Duodenal mucosa (tissue), 2 donors: ENCODE data around the gene PPP1R13L.
"Not testable (repeated sequence)": the region's sequence is repeated elsewhere in the genome, so short reads cannot be mapped to it uniquely, and the experiment has no call there.

Source experiments
- H3K27ac ChIP-seq: one replicate; pipeline ENCODE4 v1.7.0; 2013; ENCODE audit warnings: low read depth, low read length
- H3K27me3 ChIP-seq, 2 donors: one replicate each; pipeline ENCODE4 v1.7.0; 2013; ENCODE audit warnings: low read length in 2 of 2, control low read depth in 1 of 2; ENCODE audit not compliant: insufficient read depth in 2 of 2, control insufficient read depth in 1 of 2
- H3K36me3 ChIP-seq, 2 donors: one replicate each; pipeline ENCODE4 v1.7.0; 2013; ENCODE audit warnings: low read length in 2 of 2, control low read depth in 1 of 2; ENCODE audit not compliant: insufficient read depth in 2 of 2, control insufficient read depth in 1 of 2
- H3K4me1 ChIP-seq, 2 donors: one replicate each; pipeline ENCODE4 v1.7.0; 2013; ENCODE audit warnings: low read length in 2 of 2, control low read depth in 1 of 2; ENCODE audit not compliant: insufficient read depth in 2 of 2, control insufficient read depth in 1 of 2
- H3K4me3 ChIP-seq, 2 donors: one replicate each; pipeline ENCODE4 v1.7.0; 2013; ENCODE audit warnings: low read length in 2 of 2, low read depth in 1 of 2
- H3K9ac ChIP-seq, 2 donors: one replicate each; pipeline ENCODE4 v1.7.0; 2013; ENCODE audit warnings: low read length in 2 of 2, low read depth in 1 of 2
- H3K9me3 ChIP-seq, 2 donors: one replicate each; pipeline ENCODE4 v1.7.0; 2013; ENCODE audit warnings: low read length in 2 of 2, control low read depth in 1 of 2; ENCODE audit not compliant: control insufficient read depth in 1 of 2

Gene PPP1R13L

DNA sequence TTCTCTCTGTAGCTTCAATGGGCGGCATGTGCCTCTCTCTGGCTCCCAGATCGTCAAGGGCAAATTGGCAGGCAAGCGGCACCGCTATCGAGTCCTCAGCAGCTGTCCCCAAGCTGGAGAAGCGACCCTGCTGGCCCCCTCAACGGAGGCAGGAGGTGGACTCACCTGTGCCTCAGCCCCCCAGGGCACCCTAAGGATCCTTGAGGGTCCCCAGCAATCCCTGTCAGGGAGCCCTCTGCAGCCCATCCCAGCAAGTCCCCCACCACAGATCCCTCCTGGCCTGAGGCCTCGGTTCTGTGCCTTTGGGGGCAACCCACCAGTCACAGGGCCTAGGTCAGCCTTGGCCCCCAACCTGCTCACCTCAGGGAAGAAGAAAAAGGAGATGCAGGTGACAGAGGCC is 3.3 kb upstream of the PPP1R13L start:
- H3K4me3 ChIP-seq: no peak overlapping the region
- no peak overlapping the region for H3K27ac ChIP-seq
- peaks cover 0 to 3% of the 10 kb centered on the region in 2 donors for H3K36me3 ChIP-seq
- no peaks in the 10 kb centered on the region for H3K9me3 ChIP-seq
- no peak overlapping the region for H3K9ac ChIP-seq
- H3K27me3 ChIP-seq: peaks cover 3 to 5% of the 10 kb centered on the region in 2 donors
- peaks cover 20 to 39% of the 10 kb centered on the region in 2 donors for H3K4me1 ChIP-seq

DNA sequence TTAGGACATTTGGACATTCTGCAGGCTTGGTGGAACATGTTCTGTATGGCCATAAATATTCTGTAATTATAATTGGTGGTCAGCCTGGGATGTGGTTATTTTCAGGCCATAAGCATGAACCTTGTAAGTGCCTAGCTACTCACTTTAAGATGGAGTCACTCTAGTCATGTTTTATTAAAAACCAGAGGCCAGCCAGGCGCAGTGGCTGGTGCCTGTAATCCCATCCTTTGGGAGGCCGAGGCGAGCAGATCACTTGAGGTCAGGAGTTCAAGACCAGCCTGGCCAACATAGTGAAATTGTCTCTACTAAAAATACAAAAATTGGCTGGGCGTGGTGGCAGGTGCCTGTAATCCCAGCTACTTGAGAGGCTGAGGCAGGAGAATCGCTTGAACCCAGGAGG is 2.7 kb upstream of the PPP1R13L start:
- Histone ChIP-seq H3K4me3 (peak overlapping the region in 1 of 2 donors; percentile 95), H3K4me1 (peaks cover 26 to 44% of the 10 kb centered on the region in 2 donors)
- H3K9me3 ChIP-seq, H3K27me3 ChIP-seq, H3K27ac ChIP-seq, H3K9ac ChIP-seq, H3K36me3 ChIP-seq: not testable (repeated sequence)

DNA sequence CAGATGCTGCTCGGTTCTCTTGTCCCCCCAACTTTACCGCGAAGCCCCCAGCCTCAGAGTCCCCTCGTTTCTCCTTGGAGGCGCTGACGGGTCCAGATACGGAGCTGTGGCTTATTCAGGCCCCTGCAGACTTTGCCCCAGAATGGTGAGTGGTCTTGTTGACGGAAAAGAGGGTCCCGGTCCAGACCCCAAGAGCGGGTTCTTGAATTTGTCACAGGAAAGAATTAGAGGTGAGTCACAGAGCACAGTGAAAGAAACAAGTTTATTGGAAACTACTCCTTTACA is 2.2 kb upstream of the PPP1R13L start:
- Histone ChIP-seq H3K9ac (peak overlapping the region; percentile 81 to 89), H3K27me3 (peaks cover 3 to 5% of the 10 kb centered on the region in 2 donors), H3K9me3 (no peaks in the 10 kb centered on the region), H3K4me3 (peak overlapping the region; percentile 83 to 95), H3K4me1 (peaks cover 26 to 45% of the 10 kb centered on the region in 2 donors), H3K27ac (no peak overlapping the region), H3K36me3 (no peaks in the 10 kb centered on the region)

DNA sequence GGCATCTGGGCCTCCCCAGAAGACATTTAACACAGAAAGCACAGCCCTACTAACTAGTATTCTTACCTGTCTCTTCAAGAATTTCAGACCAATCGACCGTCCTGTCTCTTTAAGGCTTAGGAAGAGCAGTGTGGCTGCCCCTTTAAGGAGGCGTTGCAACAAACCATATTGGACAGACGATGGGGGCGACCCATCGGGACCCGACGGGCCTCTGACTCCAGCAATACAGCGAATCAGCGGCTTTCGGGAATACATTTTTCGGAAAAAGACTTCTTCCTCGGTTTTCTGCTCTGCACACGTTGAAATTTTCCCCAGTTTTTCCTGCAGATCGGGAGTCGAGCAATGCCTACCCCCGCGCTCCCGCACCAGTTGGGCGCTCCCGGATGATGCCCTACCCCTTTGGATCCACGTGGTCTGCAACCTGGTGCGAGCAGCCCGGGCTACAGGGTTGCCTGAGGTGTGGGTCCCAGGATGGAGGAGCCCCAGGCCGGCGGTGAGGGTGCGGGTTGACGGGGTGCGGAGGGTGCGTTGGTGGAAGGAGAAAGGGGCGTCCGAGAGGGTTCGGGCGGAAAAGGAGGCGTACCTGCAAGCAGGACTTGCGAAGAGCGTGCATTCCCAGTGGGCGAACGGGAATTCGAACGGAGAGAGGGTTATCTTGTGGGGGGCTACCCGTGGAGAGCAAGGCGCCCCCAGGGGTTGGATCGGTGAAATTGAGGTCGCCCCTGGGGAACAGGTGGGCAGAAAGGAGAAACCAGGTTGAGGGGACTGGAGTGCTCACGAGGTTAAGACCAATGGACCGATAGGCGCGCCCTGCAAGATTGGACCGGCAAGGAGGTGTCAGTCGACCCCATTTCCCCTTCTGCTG is 1.6 kb upstream of the PPP1R13L start, which contains the start of gene POLR1G:
TSS of gene POLR1G (plus strand) at position 419 of the 865 bp plus-strand sequence. CDS start at position 472, 53 bp downstream.
- H3K27ac ChIP-seq: peak within 1 kb of the TSS; percentile 82
- H3K4me1 ChIP-seq: peaks cover 26 to 45% of the 10 kb centered on the region in 2 donors
- H3K4me3 ChIP-seq: peak within 1 kb of the TSS; percentile 83 to 95
- peak within 1 kb of the TSS; percentile 81 to 89 for H3K9ac ChIP-seq
- H3K27me3 ChIP-seq: peaks cover 3 to 5% of the 10 kb centered on the region in 2 donors
- no peaks in the 10 kb centered on the region for H3K36me3 ChIP-seq
- H3K9me3 ChIP-seq: no peaks in the 10 kb centered on the region

DNA sequence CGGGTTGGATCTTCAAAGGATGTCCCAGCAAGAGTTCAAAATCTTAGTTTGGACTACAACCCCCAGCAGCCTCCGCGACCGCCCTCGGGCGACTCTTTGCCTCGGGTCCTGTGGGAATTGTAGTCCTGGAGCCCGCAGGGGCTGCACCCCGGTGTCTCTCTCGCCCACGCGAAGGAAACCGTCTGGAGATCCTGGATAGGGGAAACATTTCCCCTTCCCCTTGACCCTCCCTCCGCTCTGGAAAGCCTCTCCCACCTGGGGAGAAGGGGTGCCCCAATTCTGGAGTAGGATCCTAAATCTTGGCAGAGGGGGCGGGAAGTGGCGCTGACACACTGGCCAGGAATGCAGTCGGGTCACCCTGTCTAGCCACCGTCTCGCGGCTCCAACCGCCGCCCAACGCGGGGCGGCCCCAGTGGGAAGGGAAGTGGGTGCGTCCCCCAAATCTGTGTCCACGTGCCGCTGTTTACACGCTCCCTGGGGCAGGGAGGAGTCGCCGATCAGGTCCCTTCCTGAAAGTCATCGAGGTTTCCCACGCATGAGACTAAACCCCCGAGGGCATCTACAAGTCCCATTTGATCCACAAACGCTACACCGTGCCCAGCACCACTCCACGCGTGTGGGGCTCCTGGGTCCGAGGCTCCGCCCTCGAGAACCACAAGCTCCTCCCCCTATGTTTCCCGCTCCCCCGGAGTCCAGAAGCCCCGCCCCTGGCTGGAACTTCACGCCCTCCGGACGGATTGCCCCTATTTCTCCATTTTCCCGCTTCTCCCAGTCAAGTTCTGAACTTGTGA is 761 bp upstream of the PPP1R13L start:
- H3K4me1 ChIP-seq: peaks cover 26 to 45% of the 10 kb centered on the region in 2 donors
- H3K27ac ChIP-seq: peak overlapping the region; percentile 82
- no peaks in the 10 kb centered on the region for H3K9me3 ChIP-seq
- peaks cover 3 to 5% of the 10 kb centered on the region in 2 donors for H3K27me3 ChIP-seq
- peak overlapping the region; percentile 83 to 95 for H3K4me3 ChIP-seq
- no peaks in the 10 kb centered on the region for H3K36me3 ChIP-seq
- peak overlapping the region; percentile 81 to 89 for H3K9ac ChIP-seq

DNA sequence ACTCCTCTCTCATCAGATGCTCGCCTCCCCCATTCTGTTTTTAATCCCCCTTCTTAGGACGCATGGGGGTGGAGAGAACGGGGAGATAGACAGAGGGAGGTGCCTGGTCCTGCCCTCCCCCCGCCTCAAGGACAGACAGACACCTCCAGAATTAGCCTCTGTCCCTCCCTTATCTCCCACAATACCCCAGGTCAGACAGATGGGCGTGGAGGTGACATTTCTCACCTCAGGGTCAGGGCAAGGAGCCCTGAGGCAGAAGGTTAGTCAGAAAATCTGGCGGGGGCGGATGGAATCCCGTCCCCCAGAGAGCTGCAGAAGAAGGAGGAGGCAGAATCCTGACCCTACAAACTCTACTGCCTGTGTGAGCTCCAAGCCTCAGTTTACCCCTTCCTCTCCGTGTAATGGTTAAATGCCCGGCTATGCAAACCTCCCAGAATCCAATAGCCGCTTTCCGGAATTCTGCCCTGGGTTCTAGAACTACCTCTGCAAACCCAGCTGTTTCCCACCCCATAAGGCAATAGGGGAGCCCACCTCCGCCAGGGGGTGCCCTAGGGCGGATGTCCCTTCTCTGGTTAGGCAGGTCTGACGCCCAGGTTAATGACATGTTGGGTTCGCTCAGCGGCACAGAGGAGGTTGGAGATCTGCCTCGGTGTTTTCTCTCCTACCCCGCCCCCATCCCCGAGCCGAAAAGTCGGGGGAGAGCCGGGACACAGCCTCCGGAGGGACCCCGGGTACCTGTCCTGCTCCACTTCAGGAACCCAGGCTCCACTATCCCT is 900 bp downstream of the PPP1R13L start:
- Histone ChIP-seq H3K27ac (no peak overlapping the region), H3K27me3 (peaks cover 3 to 5% of the 10 kb centered on the region in 2 donors), H3K36me3 (no peaks in the 10 kb centered on the region), H3K4me1 (peaks cover 26 to 45% of the 10 kb centered on the region in 2 donors), H3K4me3 (peak overlapping the region; percentile 83 to 95), H3K9ac (peak overlapping the region; percentile 76 to 89), H3K9me3 (no peaks in the 10 kb centered on the region)

DNA sequence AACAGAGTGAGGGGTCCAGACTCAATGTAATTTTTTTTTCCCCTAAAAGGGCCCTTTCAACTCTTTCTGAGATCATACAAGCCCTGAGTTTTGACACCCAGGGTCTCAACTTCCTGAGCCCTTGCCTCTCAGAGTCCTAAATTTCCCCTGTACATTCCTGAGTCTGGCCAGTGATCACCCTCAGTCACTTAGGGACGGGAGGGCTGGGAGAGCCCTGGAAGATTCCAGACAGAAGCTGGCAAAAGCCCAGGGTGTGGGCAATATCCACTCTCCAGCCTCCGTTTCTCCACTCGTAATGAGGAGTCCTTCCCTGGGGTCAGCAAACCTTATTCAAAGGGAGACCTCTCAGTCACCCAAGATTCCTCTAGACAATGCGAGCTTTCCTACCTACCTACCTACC is 1.6 kb downstream of the PPP1R13L start:
- Histone ChIP-seq H3K4me3 (no peak overlapping the region), H3K27ac (no peak overlapping the region), H3K27me3 (peaks cover 3 to 5% of the 10 kb centered on the region in 2 donors), H3K36me3 (no peaks in the 10 kb centered on the region), H3K4me1 (peaks cover 26 to 50% of the 10 kb centered on the region in 2 donors), H3K9me3 (no peaks in the 10 kb centered on the region), H3K9ac (no peak overlapping the region)

DNA sequence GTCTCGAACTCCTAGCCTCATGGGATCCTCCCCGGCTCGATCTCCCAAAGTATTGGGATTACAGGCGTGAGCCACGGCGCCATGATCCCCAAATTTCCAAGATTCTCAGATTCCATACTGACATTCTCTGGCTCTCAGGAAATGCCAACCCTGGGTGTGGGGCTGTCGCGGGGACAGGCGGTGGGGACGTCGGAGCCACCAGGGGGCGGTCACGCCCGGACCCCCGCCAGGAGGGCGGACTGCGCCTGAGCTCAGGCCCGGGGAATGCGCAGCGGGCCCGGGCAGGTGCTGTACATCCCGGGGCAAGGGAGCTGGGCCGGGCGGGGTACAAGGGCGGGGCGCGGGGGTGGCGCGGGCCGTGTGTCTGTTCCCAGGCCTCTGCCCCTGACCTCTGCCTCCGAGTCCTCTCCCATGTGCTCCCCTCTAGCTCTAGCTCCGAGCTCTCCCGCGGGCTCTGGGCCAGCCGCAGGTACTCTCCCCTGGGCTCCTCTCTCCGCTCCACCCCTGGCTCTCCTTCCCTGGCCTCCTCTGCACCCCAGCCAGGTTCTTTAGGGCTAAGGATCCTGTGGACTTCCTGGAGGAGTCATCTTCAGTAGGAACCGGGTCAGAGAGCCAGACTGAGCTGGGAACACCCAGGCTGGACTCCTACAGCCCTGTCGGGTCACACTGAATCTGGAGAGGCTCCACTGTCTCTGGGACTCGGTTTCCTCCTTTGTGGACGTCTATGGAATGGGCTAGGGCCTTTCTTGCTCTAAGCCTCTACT is 2.4 kb downstream of the PPP1R13L start:
- Histone ChIP-seq H3K9ac (no peak overlapping the region), H3K36me3 (no peaks in the 10 kb centered on the region), H3K4me1 (peaks cover 26 to 49% of the 10 kb centered on the region in 2 donors)

DNA sequence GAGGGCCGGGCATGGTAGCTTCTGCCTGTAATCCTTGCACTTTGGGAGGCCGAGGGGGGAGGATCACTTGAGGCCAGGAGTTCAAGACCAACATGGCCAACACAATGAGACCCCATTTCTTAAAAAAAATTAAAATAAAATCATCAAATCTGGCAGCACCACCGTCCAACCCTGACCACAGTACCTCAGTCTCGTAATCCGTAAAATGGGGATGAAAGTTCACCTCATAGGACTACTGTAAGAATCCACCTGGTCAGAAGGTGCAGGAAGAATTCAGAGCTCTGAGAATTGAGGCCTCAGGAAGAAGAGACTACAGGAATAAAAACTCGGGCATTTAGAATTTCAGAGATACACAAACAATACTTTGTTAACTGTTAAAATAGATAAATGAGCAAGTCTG is 3.1 kb downstream of the PPP1R13L start:
- Histone ChIP-seq H3K27ac (no peak overlapping the region), H3K9me3 (no peaks in the 10 kb centered on the region), H3K36me3 (no peaks in the 10 kb centered on the region), H3K4me1 (peaks cover 26 to 42% of the 10 kb centered on the region in 2 donors), H3K27me3 (peaks cover 3 to 5% of the 10 kb centered on the region in 2 donors), H3K9ac (no peak overlapping the region), H3K4me3 (no peak overlapping the region)

More for the DNA sequence above, 2.4 kb downstream of the PPP1R13L start:
- Histone ChIP-seq H3K27ac (no peak overlapping the region), H3K9me3 (no peaks in the 10 kb centered on the region), H3K4me3 (peak overlapping the region; percentile 21 to 60), H3K27me3 (peaks cover 3 to 5% of the 10 kb centered on the region in 2 donors)
